Left colon (tissue), 2 donors: Measurements from ENCODE around the gene DYNC1LI1. TPM values are rescaled to one million over a fixed set of nuclear protein-coding genes. Genes with fewer than 3 reads are reported as not detected.
A peak's percentile ranks its signal among the peaks of the same experiment; 100 is the strongest.

ENCODE experiments used
- ATAC-seq: fragments of 200-7000 bp; cut with Tn5 transposase; one replicate; pipeline ENCODE4 v1.9.1; 2020; ENCODE audit warnings: mild to moderate bottlenecking, moderate library complexity
- DNase-seq, 2 donors: peaks; one replicate each; pipeline ENCODE4 v3.0.0-alpha.2; 2020
- intact Hi-C, 2 donors: fragments of 100-400 bp; cut with DNase I in 1 of 2; cut with micrococcal nuclease in 1 of 2; formaldehyde crosslinking; loops; one replicate each; pipeline versions ENCODE4 v1.11.2 to v1.14.0; 2022; cut with DNase I, micrococcal nuclease
- total RNA-seq, 2 donors: library from RNA; stranded (reverse); fragmentation: NEBNext Ultra II Directional; extraction: Animal tissue kit (Norgen Biotek cat#: 25700); gene quantifications; one replicate each; pipeline ENCODE4 v1.2.1, GENCODE V29; 2021
- donor health status: DM: no; HTN: no; CAD: no.
- donor health status: DM: yes; HTN: yes; CAD: no.

The DYNC1LI1 gene
- total RNA-seq, 2 donors from 2014 or later: 18.5 to 19.5 TPM

DNA sequence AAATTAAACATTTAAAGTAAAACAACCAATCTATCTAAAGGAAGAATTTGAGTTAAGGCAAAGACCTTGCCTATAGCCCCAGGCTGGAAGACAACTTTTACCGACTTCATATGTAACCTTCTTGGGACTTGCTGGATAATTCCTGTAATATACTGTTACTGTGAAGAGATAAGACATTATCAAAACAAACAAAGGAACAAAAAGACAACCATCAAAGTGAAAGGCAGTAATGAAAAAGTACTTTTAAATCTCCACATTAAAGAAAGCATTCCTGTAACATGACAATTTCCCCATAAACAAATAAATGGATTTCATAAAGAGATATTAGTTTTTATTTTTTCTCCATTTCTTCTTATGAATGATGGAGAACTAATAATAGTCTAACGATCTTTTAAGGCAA, 70.4 kb downstream of the DYNC1LI1 start:
- intact Hi-C loops: no loop called here
- DNase-seq (no peak), ATAC-seq (no peak)

DNA sequence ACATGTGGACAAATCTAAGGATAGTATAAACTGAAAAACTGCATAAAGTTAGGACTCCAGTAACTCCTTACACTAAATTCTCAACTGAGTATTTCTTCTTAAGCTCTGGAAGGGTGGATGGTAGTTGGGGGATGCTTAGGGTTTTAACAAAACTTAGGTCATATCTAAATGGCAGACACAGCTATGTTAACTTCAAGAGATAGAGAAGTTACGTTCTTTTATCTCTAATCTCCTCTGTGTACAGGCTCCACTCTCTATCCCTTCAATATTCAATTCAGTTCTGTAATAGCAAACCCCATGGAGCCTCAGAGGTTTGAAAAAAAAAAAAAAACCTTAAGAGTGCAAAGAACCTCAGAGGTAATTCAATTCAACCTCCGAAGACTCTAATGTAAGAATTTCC, 71.1 kb downstream of the DYNC1LI1 start:
- ATAC-seq: no peak
- DNase-seq: no peak
- intact Hi-C loops: no loop called here

DNA sequence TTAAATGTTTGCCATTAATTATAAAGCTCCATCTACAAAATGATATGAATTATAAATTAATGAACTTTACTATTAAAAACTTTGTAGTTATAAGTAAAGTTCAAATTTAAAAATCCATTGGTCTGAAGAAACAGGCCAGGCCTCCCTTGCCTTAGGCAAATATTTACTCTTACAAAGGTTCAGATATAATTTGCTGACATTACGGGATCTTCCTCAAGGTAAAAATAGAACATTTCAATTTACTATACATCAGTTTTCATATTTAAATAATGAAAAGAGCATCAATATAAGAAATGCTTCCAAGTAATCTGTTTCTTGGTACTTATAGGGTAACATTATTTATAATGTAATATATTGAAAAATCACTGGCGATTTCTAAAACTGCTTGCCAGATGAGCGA, 71.7 kb downstream of the DYNC1LI1 start:
- ATAC-seq (no peak), DNase-seq (no peak)
- intact Hi-C loops: no loop called here

DNA sequence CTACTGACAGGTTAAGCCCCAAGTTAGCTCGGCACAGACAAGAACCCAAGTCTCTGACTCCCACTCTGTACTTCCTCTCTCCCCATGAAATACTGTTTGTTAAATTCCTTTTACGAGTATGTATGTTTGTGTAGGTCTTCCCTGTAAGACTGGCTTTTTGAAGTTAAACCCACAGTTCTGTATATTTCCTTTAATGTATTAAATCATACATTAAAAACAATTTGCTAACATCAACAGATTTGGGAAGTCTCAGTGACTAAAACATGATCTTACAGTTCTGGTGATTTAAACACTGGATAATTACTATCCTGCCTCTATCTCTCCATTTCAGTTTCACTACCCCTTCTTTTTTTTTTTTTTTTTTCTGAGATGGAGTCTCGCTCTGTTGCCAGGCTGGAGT, 72.4 kb downstream of the DYNC1LI1 start:
- intact Hi-C loops: no loop called here
- DNase-seq: no peak
- ATAC-seq: no peak

- ATAC-seq (peak; percentile 16), DNase-seq (no peak)
- intact Hi-C loops: no loop called here
Measured at GRCh38 chr3:32495609-32496008, 75.0 kb downstream of the DYNC1LI1 start.

GRCh38 chr3:32495085-32495484, 75.6 kb downstream of the DYNC1LI1 start:
- intact Hi-C loops: no loop called here
- ATAC-seq (peak; percentile 64), DNase-seq (no peak)

DNA sequence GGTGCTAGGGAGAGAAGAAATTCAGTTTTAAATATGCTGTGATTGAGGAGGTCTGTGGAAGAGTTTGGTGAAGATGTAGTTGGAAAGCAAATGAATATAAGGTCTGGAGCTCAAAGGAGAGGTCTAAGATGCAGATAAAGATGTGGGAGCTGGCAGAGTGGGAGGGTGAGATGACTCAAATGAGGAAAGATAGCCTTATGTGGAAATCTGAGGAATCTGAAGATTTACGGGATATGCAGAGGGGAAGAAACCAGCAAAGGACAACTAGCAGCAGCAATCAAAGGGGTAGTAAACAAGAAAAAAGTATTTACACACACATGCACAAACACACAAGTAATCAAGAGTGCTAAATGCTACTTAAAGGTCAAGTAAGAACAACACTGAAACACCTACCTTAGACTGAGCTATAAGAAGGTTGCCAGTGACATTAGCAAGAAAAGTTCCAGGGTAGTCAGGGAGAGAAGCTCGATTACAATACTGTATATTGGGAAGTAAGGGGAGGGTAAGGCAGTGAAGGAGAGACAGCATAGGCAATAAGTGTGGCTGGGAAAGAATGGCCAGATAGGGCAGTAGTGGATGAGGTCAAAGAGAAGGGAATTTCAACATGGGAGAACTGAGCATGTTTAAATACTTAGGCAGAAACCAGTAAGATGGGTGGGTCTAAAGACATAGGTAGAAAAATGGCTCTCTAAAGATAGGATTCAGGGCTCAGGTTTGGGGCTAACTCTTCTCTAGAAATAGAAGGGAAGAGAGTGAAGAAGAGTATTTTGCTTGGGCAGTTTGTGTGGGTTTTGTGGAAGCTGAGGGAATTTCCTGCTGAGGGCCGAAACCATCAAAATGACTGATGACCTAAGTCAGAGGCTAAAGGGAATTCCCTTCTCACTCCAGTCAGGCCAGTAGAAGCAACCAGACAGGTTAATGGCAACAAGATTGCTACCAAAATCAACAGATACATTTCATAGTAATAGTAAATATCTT, 76.9 kb downstream of the DYNC1LI1 start:
- no peak for DNase-seq
- ATAC-seq: no peak
- intact Hi-C loops: no loop called here

DNA sequence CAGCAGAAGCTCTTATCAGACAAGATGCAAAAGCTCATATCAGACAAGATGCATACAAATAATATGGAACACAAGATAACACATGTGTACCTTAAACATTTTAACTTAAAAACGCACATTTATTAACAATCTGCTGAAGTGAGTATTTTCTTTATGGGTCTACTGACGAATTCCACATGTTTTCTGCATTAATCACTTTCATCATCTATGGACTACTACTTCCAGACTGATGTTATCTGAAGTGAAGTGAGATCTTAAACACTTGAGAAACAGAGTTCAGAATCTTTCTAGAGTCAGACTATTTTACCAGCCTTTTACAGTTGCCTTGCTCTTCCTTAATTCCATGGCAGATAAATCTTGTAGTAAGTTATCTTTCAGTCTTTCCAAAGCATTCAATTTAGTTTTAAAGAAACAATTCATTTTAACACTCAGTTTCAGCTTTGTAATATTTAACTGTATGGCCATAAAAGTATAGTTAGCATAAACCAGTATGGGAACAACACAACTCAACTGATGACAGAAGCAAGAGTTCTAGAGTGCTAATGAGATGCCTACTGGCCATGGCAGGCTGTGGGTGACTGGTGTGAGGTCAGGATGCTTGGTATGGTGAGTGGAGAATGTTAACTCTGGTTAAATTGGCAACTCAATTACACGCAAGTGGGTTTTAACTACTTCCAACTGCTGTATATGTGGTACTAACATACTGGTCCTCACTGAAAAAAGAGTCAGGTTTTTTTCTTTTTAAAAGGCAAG, 77.8 kb downstream of the DYNC1LI1 start:
- ATAC-seq (no peak), DNase-seq (no peak)
- intact Hi-C loops: no loop called here

- intact Hi-C loops: no loop called here
- ATAC-seq: no peak
Measured at GRCh38 chr3:32488474-32489008, 82.1 kb downstream of the DYNC1LI1 start.

GRCh38 chr3:32487781-32488473, 82.7 kb downstream of the DYNC1LI1 start:
- no peak for DNase-seq
- no peak for ATAC-seq
- intact Hi-C loops: no loop called here

More at GRCh38 chr3:32488474-32489008, 82.1 kb downstream of the DYNC1LI1 start:
- DNase-seq: no peak

DNA sequence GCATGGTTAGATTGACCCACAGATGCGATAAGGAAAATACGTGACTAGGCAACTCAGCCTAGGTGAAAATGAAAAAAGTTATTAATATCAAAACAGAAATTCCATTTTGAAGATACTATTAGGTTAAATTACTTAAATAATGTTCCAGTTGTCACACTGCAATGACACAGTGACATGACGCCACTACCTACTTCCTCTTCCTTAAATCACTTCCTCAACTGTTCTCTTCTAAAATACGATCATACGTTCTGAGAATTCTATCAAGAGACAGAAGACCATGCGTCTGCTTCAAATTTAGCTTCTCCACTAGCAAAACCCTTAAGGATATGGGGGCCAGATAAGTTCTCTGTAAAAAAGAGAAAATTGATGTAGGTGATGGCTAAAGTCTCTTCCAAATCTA, 86.2 kb downstream of the DYNC1LI1 start:
- intact Hi-C loops: no loop called here
- ATAC-seq (no peak), DNase-seq (no peak)

GRCh38 chr3:32483772-32484171, 86.9 kb downstream of the DYNC1LI1 start:
- ATAC-seq (no peak), DNase-seq (no peak)
- intact Hi-C loops: no loop called here

DNA sequence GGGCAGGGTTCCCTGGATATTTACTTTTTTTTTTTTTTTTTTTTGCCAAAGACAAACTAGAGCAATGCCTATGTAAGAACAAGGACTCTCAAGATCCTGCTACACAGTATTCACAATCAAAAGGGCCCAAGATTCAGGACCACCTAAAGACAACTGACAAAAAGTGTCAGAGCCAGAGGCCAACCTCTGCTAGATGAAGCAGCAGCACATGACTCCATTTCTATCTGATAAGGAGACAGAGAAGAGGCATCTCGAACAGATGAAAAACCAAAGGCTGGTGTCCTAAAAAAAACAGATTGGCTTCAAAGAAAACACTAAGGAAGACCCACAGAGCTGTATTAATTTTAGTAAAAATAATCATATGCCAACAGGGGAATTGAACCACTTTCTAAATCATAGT, 88.0 kb downstream of the DYNC1LI1 start:
- no peak for DNase-seq
- no peak for ATAC-seq
- intact Hi-C loops: no loop called here

DNA sequence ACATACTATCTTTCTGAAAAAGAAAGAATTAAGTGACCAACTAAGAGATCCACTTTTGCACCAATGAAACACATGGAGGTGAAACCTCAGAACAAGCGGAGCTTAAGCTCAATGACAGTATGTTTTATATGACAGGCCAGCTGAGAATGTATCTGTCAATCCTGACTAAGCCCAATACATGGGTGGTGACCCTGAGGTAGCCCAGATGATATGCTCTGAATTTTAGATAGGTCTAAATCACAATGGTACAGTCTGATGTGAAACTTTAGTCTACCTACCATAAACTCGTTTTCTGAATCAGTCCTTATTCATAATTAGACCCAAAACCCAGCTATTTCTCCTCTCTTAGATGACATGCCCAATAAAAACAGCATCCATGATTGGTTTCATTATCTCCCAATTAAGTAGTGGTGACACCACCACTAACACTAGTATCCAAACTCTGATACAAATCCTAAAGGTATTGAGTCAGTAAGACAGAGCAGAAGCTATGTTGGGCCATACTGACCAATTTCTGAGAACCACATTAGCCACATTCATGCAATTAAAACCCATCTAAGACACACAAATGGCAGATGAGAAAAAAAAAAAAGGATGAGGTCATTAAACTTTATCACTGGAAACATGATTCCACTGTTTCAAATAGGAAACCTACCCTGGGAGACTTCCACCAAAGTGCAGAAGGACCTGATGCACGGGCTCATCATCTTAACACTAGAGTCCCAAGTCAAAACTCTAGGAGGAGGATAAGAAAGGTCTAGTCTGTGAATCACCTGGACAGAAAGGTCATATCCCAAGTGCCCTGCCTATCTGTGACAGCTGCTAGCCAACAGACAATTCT, 88.6 kb downstream of the DYNC1LI1 start:
- intact Hi-C loops: no loop called here
- DNase-seq (no peak), ATAC-seq (no peak)

DNA sequence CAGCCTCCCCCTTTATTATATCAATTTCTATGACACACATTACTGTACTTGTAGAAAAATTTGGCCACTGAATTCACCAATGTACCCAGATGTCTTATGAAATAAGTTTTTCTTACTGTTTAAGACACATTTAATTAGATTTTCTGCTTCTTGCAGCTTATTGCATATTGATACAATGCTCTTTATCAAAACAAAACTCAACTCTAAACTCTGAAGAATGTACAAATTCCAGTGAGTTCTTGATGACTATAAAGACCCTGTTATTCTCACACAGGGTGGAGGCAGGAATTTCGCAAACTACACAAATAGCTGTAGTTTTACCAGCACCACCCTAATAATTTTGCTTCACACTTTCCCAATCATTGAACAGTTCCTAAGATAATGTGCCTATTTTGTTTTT, 90.1 kb downstream of the DYNC1LI1 start:
- DNase-seq (no peak), ATAC-seq (no peak)
- intact Hi-C loops: no loop called here
